Spleen (tissue), 11 donors: ENCODE data around the gene CCDC141. TPM values are rescaled to one million over a fixed set of nuclear protein-coding genes. Genes with fewer than 3 reads are reported as not detected.

Source experiments
- DNase-seq: peaks from one replicate; pipeline ENCODE4 v3.0.0-alpha.2; 2020
- H3K27ac ChIP-seq, 8 donors: fragments of 200-600 bp; sonication (generic) in 7 of 8; 1 replicate in 4 of 8; 2 replicates in 4 of 8; pipeline versions ENCODE4 v1.5.0 to v1.8.0; 2016 to 2021; ENCODE audit warnings: inconsistent platforms in 4 of 8, mild to moderate bottlenecking in 4 of 8, moderate library complexity in 1 of 8
- H3K27me3 ChIP-seq, 7 donors: fragments of 200-600 bp; sonication (generic) in 6 of 7; replicated peaks in 1 of 7; 1 replicate in 4 of 7; 2 replicates in 3 of 7; pipeline versions ENCODE4 v1.5.0 to v1.8.0; 2016 to 2021; ENCODE audit warnings: inconsistent platforms in 3 of 7, mild to moderate bottlenecking in 1 of 7
- H3K36me3 ChIP-seq, 6 donors: fragments of 200-600 bp; sonication (generic) in 5 of 6; 1 replicate in 4 of 6; 2 replicates in 2 of 6; pipeline versions ENCODE4 v1.5.0 to v1.8.0; 2016 to 2021; ENCODE audit warnings: inconsistent platforms in 2 of 6
- H3K4me1 ChIP-seq, 6 donors: fragments of 200-600 bp; sonication (generic) in 5 of 6; 1 replicate in 3 of 6; 2 replicates in 3 of 6; pipeline versions ENCODE4 v1.5.0 to v1.8.0; 2016 to 2021; ENCODE audit warnings: inconsistent platforms in 3 of 6
- H3K4me3 ChIP-seq, 8 donors: fragments of 200-600 bp; sonication (generic) in 7 of 8; 1 replicate in 4 of 8; 2 replicates in 4 of 8; pipeline versions ENCODE4 v1.5.0 to v1.8.0; 2016 to 2021; ENCODE audit warnings: inconsistent platforms in 4 of 8, mild to moderate bottlenecking in 4 of 8, moderate library complexity in 2 of 8
- H3K9me3 ChIP-seq, 8 donors: fragments of 200-600 bp; sonication (generic) in 7 of 8; 1 replicate in 4 of 8; 2 replicates in 4 of 8; pipeline versions ENCODE4 v1.5.0 to v1.8.0; 2016 to 2021; ENCODE audit warnings: inconsistent platforms in 4 of 8
- POLR2A ChIP-seq, 3 donors: fragments of 450-650 bp; IDR thresholded peaks; one replicate each; pipeline ENCODE4 v1.5.1; 2017; ENCODE audit warnings: antibody characterized with exemption in 3 of 3, mild to moderate bottlenecking in 1 of 3
- POLR2AphosphoS5 ChIP-seq, 3 donors: sonication (generic); formaldehyde crosslinking; IDR thresholded peaks; one replicate each; pipeline ENCODE4 v1.5.1; 2017; ENCODE audit warnings: antibody characterized with exemption in 3 of 3
- WGBS, 5 donors: extraction: QIAGEN DNeasy Blood & Tissue Kit in 3 of 5; methylation state at CpG; one replicate each; pipeline versions ENCODE4 v1.1.5 to v1.1.7; 2013 to 2018; 5-methylcytosine and 5-hydroxymethylcytosine counted together
- intact Hi-C: fragments of 100-400 bp; cut with DNase I; formaldehyde crosslinking; loops from one replicate; pipeline ENCODE4 v1.15.0; 2023; ENCODE audit warnings: low total_unique reads
- polyA plus RNA-seq, 3 donors: library from polyadenylated mRNA; stranded (reverse); fragments of 200-250 nt; gene quantifications; one replicate each; pipeline ENCODE4 v1.2.1, GENCODE V29; 2013
- total RNA-seq, 7 donors: library from RNA; depleted of rRNA in 3 of 7; stranded (reverse); fragments of >200 nt in 3 of 7; fragmentation: NEBNext Ultra II Directional in 4 of 7; extraction: Animal tissue kit (Norgen Biotek cat#: 25700) in 4 of 7; gene quantifications; one replicate each; pipeline versions ENCODE4 v1.1.0 to v1.2.1, GENCODE V29; 2016 to 2021
- TF ChIP-seq, protein P1 (sequence below), 11 experiments: fragments of 200-600 bp in 7 of 11; fragments of 450-650 bp in 4 of 11; sonication (generic) in 4 of 11; IDR thresholded peaks in 8 of 11; conservative IDR thresholded peaks in 3 of 11; 1 replicate in 7 of 11; 2 replicates in 4 of 11; pipeline versions ENCODE4 v1.4.0 to v1.8.0; 2016 to 2021; ENCODE audit warnings: antibody characterized with exemption in 11 of 11, inconsistent platforms in 4 of 11, mild to moderate bottlenecking in 1 of 11
- donor health status: healthy with polysubstance abuse.
- donor health status: DM: no; HTN: no; CAD: no; lungs with moderate emphysema.
- donor health status: DM: no; HTN: no; CAD: no.
- donor health status: Bipolar disorder and iron deficiency.
- donor health status: healthy.
- donor health status: DM: no; HTN: no; CAD: no.
- donor health status: DM: yes; HTN: yes; CAD: no.

Gene CCDC141
- total and polyA plus RNA-seq, 10 donors: 0.29 to 21.3 (median 11.4) TPM

GRCh38 chr2:178934571-178934970 lies 115.4 kb downstream of the CCDC141 start:
- H3K4me3 ChIP-seq: no peak overlapping the region
- H3K27ac ChIP-seq: no peak overlapping the region
- intact Hi-C loops: no loop called here
- H3K36me3 ChIP-seq: no peaks in the 10 kb centered on the region
- no peaks in the 10 kb centered on the region for H3K4me1 ChIP-seq
- DNase-seq: no peak
- TF ChIP-seq, protein P1, sequence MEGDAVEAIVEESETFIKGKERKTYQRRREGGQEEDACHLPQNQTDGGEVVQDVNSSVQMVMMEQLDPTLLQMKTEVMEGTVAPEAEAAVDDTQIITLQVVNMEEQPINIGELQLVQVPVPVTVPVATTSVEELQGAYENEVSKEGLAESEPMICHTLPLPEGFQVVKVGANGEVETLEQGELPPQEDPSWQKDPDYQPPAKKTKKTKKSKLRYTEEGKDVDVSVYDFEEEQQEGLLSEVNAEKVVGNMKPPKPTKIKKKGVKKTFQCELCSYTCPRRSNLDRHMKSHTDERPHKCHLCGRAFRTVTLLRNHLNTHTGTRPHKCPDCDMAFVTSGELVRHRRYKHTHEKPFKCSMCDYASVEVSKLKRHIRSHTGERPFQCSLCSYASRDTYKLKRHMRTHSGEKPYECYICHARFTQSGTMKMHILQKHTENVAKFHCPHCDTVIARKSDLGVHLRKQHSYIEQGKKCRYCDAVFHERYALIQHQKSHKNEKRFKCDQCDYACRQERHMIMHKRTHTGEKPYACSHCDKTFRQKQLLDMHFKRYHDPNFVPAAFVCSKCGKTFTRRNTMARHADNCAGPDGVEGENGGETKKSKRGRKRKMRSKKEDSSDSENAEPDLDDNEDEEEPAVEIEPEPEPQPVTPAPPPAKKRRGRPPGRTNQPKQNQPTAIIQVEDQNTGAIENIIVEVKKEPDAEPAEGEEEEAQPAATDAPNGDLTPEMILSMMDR (IDR thresholded peaks at IDR 0.05 in 8 of 11, conservative IDR thresholded peaks at IDR 0.05 in 3 of 11): no peak
- no peak for TF ChIP-seq POLR2AphosphoS5 (IDR thresholded peaks at IDR 0.05)
- TF ChIP-seq POLR2A (IDR thresholded peaks at IDR 0.05): no peak
- no peaks in the 10 kb centered on the region for H3K27me3 ChIP-seq
- H3K9me3 ChIP-seq: peaks cover 0 to 41% (median 15%) of the 10 kb centered on the region in 8 donors

DNA sequence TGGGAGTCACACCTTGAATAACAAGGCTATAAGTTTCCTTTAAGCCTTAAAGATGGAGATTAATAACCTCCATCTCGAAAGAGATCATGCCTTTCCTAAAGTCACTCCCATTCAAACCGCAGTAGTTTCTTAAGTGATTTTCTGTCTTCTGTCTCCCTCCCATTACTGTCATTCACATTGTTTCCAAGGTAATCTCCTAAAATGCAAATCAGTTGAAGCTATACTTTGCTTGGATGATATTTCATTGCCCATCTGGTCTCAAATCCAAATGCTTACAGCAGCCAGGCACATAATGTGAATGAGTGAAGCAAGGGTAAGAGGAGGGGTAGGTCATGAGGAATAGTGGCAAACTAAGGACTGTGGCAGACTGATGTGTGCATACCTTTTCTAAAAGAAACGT lies 116.4 kb downstream of the CCDC141 start:
- intact Hi-C loops: no loop called here
- TF ChIP-seq POLR2AphosphoS5 (IDR thresholded peaks at IDR 0.05) (no peak), POLR2A (IDR thresholded peaks at IDR 0.05) (no peak)
- TF ChIP-seq, protein P1 (IDR thresholded peaks at IDR 0.05 in 8 of 11, conservative IDR thresholded peaks at IDR 0.05 in 3 of 11): no peak
- Histone ChIP-seq H3K27ac (no peak overlapping the region), H3K4me1 (no peaks in the 10 kb centered on the region), H3K27me3 (no peaks in the 10 kb centered on the region), H3K9me3 (peaks cover 0 to 39% (median 15%) of the 10 kb centered on the region in 8 donors), H3K4me3 (no peak overlapping the region), H3K36me3 (no peaks in the 10 kb centered on the region)
- no peak for DNase-seq
- WGBS, 5 donors: 84 to 91% (median 87%) methylated on average over 3 of the region's 3 CpGs

- Histone ChIP-seq H3K4me1 (no peaks in the 10 kb centered on the region), H3K4me3 (no peak overlapping the region), H3K9me3 (peaks cover 0 to 14% (median 2%) of the 10 kb centered on the region in 8 donors), H3K27me3 (no peaks in the 10 kb centered on the region), H3K36me3 (no peaks in the 10 kb centered on the region), H3K27ac (no peak overlapping the region)
- TF ChIP-seq POLR2A (IDR thresholded peaks at IDR 0.05) (no peak), POLR2AphosphoS5 (IDR thresholded peaks at IDR 0.05) (no peak)
- TF ChIP-seq, protein P1 (IDR thresholded peaks at IDR 0.05 in 8 of 11, conservative IDR thresholded peaks at IDR 0.05 in 3 of 11): no peak
- intact Hi-C loops: no loop called here
- DNase-seq: no peak
- WGBS, 5 donors: 68 to 87% (median 74%) methylated on average over 4 of the region's 4 CpGs
Measured at GRCh38 chr2:178928077-178928476, 121.9 kb downstream of the CCDC141 start.

GRCh38 chr2:178927173-178927572 lies 122.8 kb downstream of the CCDC141 start:
- H3K36me3 ChIP-seq: no peaks in the 10 kb centered on the region
- WGBS, 5 donors: 62 to 72% (median 63%) methylated on average over 7 of the region's 7 CpGs
- H3K9me3 ChIP-seq: peaks cover 0 to 14% (median 2%) of the 10 kb centered on the region in 8 donors
- intact Hi-C loops: no loop called here
- TF ChIP-seq, protein P1 (IDR thresholded peaks at IDR 0.05 in 8 of 11, conservative IDR thresholded peaks at IDR 0.05 in 3 of 11): no peak
- TF ChIP-seq POLR2AphosphoS5 (IDR thresholded peaks at IDR 0.05) (no peak), POLR2A (IDR thresholded peaks at IDR 0.05) (no peak)
- no peaks in the 10 kb centered on the region for H3K4me1 ChIP-seq
- no peaks in the 10 kb centered on the region for H3K27me3 ChIP-seq
- H3K27ac ChIP-seq: no peak overlapping the region
- no peak for DNase-seq
- no peak overlapping the region for H3K4me3 ChIP-seq
